ENCODE data around the gene PEMT. TPM values are rescaled to one million over a fixed set of nuclear protein-coding genes. Genes with fewer than 3 reads are reported as not detected.

The PEMT gene
- total RNA-seq, 2 experiments from 2014 or later: 14.1 to 17.2 TPM

GRCh38 chr17:17626151-17626805, 34.8 kb upstream of the PEMT start:
- POLR2A ChIA-PET: no interaction called here
- Mint-ChIP-seq H3K27me3 (ENCODE audit: low read depth) (peaks cover 8% of the 10 kb centered on the region), H3K4me1 (ENCODE audit: low read depth) (peaks cover 20% of the 10 kb centered on the region), H3K27ac (no peak overlapping the region), H3K36me3 (ENCODE audit: low read depth) (peaks cover 2% of the 10 kb centered on the region), H3K9me3 (ENCODE audit: insufficient read depth) (no peaks in the 10 kb centered on the region), H3K4me3 (no peak overlapping the region)
- ATAC-seq (no peak), DNase-seq (no peak)
- CTCF ChIA-PET: interaction anchor here (1.1 to 2.1 kb wide), 2 partner anchors 12 to 16 kb away, joined by 4 to 9 read pairs; no protein-coding TSS in a partner anchor

- H3K36me3 Mint-ChIP-seq (ENCODE audit: low read depth): peaks cover 2% of the 10 kb centered on the region
- POLR2A ChIA-PET: no interaction called here
- H3K4me3 Mint-ChIP-seq: no peak overlapping the region
- H3K27me3 Mint-ChIP-seq (ENCODE audit: low read depth): peaks cover 8% of the 10 kb centered on the region
- no peak overlapping the region for H3K27ac Mint-ChIP-seq
- no peak for DNase-seq
- ATAC-seq: no peak
- no peaks in the 10 kb centered on the region for H3K9me3 Mint-ChIP-seq (ENCODE audit: insufficient read depth)
- CTCF ChIA-PET: interaction anchor here (1.1 kb wide), 1 partner anchor 11 kb away, joined by 3 read pairs; no protein-coding TSS in a partner anchor
- H3K4me1 Mint-ChIP-seq (ENCODE audit: low read depth): peaks cover 20% of the 10 kb centered on the region
These were observed 33.2 kb upstream of the PEMT start for GRCh38 chr17:17624741-17625140.

- ChIA-PET POLR2A (no interaction called here), CTCF (interaction anchor here (1.0 kb wide), 1 partner anchor 10 kb away, joined by 4 read pairs; no protein-coding TSS in a partner anchor)
- Mint-ChIP-seq H3K9me3 (ENCODE audit: insufficient read depth) (no peaks in the 10 kb centered on the region), H3K27ac (no peak overlapping the region), H3K36me3 (ENCODE audit: low read depth) (peaks cover 2% of the 10 kb centered on the region), H3K27me3 (ENCODE audit: low read depth) (peaks cover 12% of the 10 kb centered on the region), H3K4me3 (no peak overlapping the region), H3K4me1 (ENCODE audit: low read depth) (peaks cover 17% of the 10 kb centered on the region)
- ATAC-seq: no peak
- DNase-seq: no peak
These were observed 32.4 kb upstream of the PEMT start for GRCh38 chr17:17623904-17624303.

- H3K27ac Mint-ChIP-seq: no peak overlapping the region
- no peak for ATAC-seq
- ChIA-PET CTCF (no interaction called here), POLR2A (no interaction called here)
- no peak overlapping the region for H3K4me3 Mint-ChIP-seq
- no peaks in the 10 kb centered on the region for H3K36me3 Mint-ChIP-seq (ENCODE audit: low read depth)
- peaks cover 11% of the 10 kb centered on the region for H3K4me1 Mint-ChIP-seq (ENCODE audit: low read depth)
- H3K27me3 Mint-ChIP-seq (ENCODE audit: low read depth): peaks cover 12% of the 10 kb centered on the region
- H3K9me3 Mint-ChIP-seq (ENCODE audit: insufficient read depth): no peaks in the 10 kb centered on the region
- no peak for DNase-seq
These were observed 29.7 kb upstream of the PEMT start for GRCh38 chr17:17621254-17621653.

- CTCF ChIA-PET: interaction anchor here (0.6 to 1.9 kb wide), 17 partner anchors 9 to 305 kb away, joined by 3 to 19 read pairs (median 6); partner anchors contain the start of genes PEMT and RASD1
- Mint-ChIP-seq H3K27me3 (ENCODE audit: low read depth) (no peaks in the 10 kb centered on the region), H3K9me3 (ENCODE audit: insufficient read depth) (no peaks in the 10 kb centered on the region), H3K4me1 (ENCODE audit: low read depth) (no peaks in the 10 kb centered on the region), H3K36me3 (ENCODE audit: low read depth) (no peaks in the 10 kb centered on the region), H3K27ac (no peak overlapping the region), H3K4me3 (no peak overlapping the region)
- POLR2A ChIA-PET: no interaction called here
- ATAC-seq (peak; percentile 96), DNase-seq (peak; percentile 71)
These were observed 22.2 kb upstream of the PEMT start for GRCh38 chr17:17613708-17614114.

- no peaks in the 10 kb centered on the region for H3K27me3 Mint-ChIP-seq (ENCODE audit: low read depth)
- DNase-seq (no peak), ATAC-seq (no peak)
- no peaks in the 10 kb centered on the region for H3K36me3 Mint-ChIP-seq (ENCODE audit: low read depth)
- H3K27ac Mint-ChIP-seq: no peak overlapping the region
- ChIA-PET POLR2A (no interaction called here), CTCF (interaction anchor here (1.2 to 1.9 kb wide), 5 partner anchors 14 to 307 kb away, joined by 6 to 19 read pairs (median 8); partner anchors contain the start of gene RASD1)
- H3K4me3 Mint-ChIP-seq: no peak overlapping the region
- no peaks in the 10 kb centered on the region for H3K4me1 Mint-ChIP-seq (ENCODE audit: low read depth)
- no peaks in the 10 kb centered on the region for H3K9me3 Mint-ChIP-seq (ENCODE audit: insufficient read depth)
These were observed 20.8 kb upstream of the PEMT start for GRCh38 chr17:17612085-17613022.

GRCh38 chr17:17609121-17609520, 17.6 kb upstream of the PEMT start:
- POLR2A ChIA-PET: no interaction called here
- CTCF ChIA-PET: interaction anchor here (1.9 kb wide), 1 partner anchor 112 kb away, joined by 5 read pairs; the partner anchor contains the start of gene RASD1
- no peak for ATAC-seq
- Mint-ChIP-seq H3K27ac (no peak overlapping the region), H3K36me3 (ENCODE audit: low read depth) (no peaks in the 10 kb centered on the region), H3K27me3 (ENCODE audit: low read depth) (no peaks in the 10 kb centered on the region), H3K4me1 (ENCODE audit: low read depth) (no peaks in the 10 kb centered on the region), H3K4me3 (no peak overlapping the region), H3K9me3 (ENCODE audit: insufficient read depth) (no peaks in the 10 kb centered on the region)
- no peak for DNase-seq

GRCh38 chr17:17606416-17607000, 15.0 kb upstream of the PEMT start:
- Mint-ChIP-seq H3K9me3 (ENCODE audit: insufficient read depth) (no peaks in the 10 kb centered on the region), H3K4me1 (ENCODE audit: low read depth) (no peaks in the 10 kb centered on the region), H3K27me3 (ENCODE audit: low read depth) (no peaks in the 10 kb centered on the region), H3K36me3 (ENCODE audit: low read depth) (no peaks in the 10 kb centered on the region), H3K4me3 (no peak overlapping the region), H3K27ac (no peak overlapping the region)
- POLR2A ChIA-PET: interaction anchor here (0.8 kb wide), 1 partner anchor 35 kb away, joined by 3 read pairs; no protein-coding TSS in a partner anchor
- DNase-seq: no peak
- no peak for ATAC-seq
- CTCF ChIA-PET: interaction anchor here (0.5 kb wide), 1 partner anchor 166 kb away, joined by 3 read pairs; no protein-coding TSS in a partner anchor

- ChIA-PET POLR2A (interaction anchor here (0.8 kb wide), 1 partner anchor 34 kb away, joined by 3 read pairs; no protein-coding TSS in a partner anchor), CTCF (no interaction called here)
- no peak for ATAC-seq
- H3K4me3 Mint-ChIP-seq: no peak overlapping the region
- H3K9me3 Mint-ChIP-seq (ENCODE audit: insufficient read depth): no peaks in the 10 kb centered on the region
- H3K27ac Mint-ChIP-seq: no peak overlapping the region
- no peaks in the 10 kb centered on the region for H3K27me3 Mint-ChIP-seq (ENCODE audit: low read depth)
- no peaks in the 10 kb centered on the region for H3K36me3 Mint-ChIP-seq (ENCODE audit: low read depth)
- no peaks in the 10 kb centered on the region for H3K4me1 Mint-ChIP-seq (ENCODE audit: low read depth)
- no peak for DNase-seq
These were observed 14.2 kb upstream of the PEMT start for GRCh38 chr17:17605729-17606088.

GRCh38 chr17:17605083-17605728, 13.7 kb upstream of the PEMT start:
- H3K4me3 Mint-ChIP-seq: no peak overlapping the region
- ATAC-seq (no peak), DNase-seq (no peak)
- no peaks in the 10 kb centered on the region for H3K4me1 Mint-ChIP-seq (ENCODE audit: low read depth)
- H3K27me3 Mint-ChIP-seq (ENCODE audit: low read depth): no peaks in the 10 kb centered on the region
- H3K27ac Mint-ChIP-seq: no peak overlapping the region
- H3K9me3 Mint-ChIP-seq (ENCODE audit: insufficient read depth): no peaks in the 10 kb centered on the region
- no peaks in the 10 kb centered on the region for H3K36me3 Mint-ChIP-seq (ENCODE audit: low read depth)
- POLR2A ChIA-PET: no interaction called here
- CTCF ChIA-PET: no interaction called here

- CTCF ChIA-PET: no interaction called here
- no peaks in the 10 kb centered on the region for H3K36me3 Mint-ChIP-seq (ENCODE audit: low read depth)
- H3K4me3 Mint-ChIP-seq: no peak overlapping the region
- no peaks in the 10 kb centered on the region for H3K27me3 Mint-ChIP-seq (ENCODE audit: low read depth)
- no peak for DNase-seq
- no peak overlapping the region for H3K27ac Mint-ChIP-seq
- ATAC-seq: no peak
- POLR2A ChIA-PET: interaction anchor here (1.2 kb wide), 1 partner anchor 12 kb away, joined by 4 read pairs; the partner anchor contains the start of gene PEMT
- H3K9me3 Mint-ChIP-seq (ENCODE audit: insufficient read depth): no peaks in the 10 kb centered on the region
- H3K4me1 Mint-ChIP-seq (ENCODE audit: low read depth): no peaks in the 10 kb centered on the region
These were observed 12.4 kb upstream of the PEMT start for GRCh38 chr17:17603895-17604225.
